OCI-LY1 (cell line): ENCODE measurements around the gene DHX58.

Experiments used
- EZH2 ChIP-seq: fragments of 200-600 bp; sonication (generic), shearing (Covaris generic); IDR thresholded peaks from 2 replicates; pipeline ENCODE4 v1.8.0; 2017; ENCODE audit warnings: borderline replicate concordance, mixed run types, mild to moderate bottlenecking, antibody characterized with exemption, low read length, moderate library complexity, mixed read lengths
- TF ChIP-seq, protein P1 (sequence below): fragments of 200-600 bp; sonication (generic), shearing (Covaris generic); IDR thresholded peaks from 2 replicates; pipeline ENCODE4 v1.5.1; 2017; ENCODE audit warnings: mild to moderate bottlenecking, antibody characterized with exemption, low read length, moderate library complexity, mixed read lengths

DNA sequence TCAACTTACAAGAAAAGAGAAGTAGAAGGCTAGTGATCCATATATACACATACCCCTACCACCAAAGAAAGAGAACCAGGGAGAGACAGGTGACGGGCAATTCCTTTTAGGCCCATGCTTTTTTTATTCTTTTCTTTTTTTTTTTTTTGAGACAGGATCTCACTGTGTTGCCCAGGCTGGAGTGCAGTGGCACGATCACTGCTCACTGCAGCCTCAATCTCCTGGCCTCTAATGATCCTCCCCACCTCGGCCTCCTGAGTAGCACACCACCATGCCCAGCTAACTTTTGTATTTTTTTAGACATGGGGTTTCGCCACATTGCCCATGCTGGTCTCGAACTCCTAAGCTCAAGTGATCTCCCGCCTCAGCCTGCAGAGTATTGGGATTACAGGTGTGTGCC lies 14.9 kb upstream of the DHX58 start:
- TF ChIP-seq, protein P1, sequence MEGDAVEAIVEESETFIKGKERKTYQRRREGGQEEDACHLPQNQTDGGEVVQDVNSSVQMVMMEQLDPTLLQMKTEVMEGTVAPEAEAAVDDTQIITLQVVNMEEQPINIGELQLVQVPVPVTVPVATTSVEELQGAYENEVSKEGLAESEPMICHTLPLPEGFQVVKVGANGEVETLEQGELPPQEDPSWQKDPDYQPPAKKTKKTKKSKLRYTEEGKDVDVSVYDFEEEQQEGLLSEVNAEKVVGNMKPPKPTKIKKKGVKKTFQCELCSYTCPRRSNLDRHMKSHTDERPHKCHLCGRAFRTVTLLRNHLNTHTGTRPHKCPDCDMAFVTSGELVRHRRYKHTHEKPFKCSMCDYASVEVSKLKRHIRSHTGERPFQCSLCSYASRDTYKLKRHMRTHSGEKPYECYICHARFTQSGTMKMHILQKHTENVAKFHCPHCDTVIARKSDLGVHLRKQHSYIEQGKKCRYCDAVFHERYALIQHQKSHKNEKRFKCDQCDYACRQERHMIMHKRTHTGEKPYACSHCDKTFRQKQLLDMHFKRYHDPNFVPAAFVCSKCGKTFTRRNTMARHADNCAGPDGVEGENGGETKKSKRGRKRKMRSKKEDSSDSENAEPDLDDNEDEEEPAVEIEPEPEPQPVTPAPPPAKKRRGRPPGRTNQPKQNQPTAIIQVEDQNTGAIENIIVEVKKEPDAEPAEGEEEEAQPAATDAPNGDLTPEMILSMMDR = no peak
- TF ChIP-seq EZH2 = no peak
